SK-MEL-5 (cell line): ENCODE data around the gene FRAS1. TPM values are rescaled to one million over a fixed set of nuclear protein-coding genes. Genes with fewer than 3 reads are reported as not detected.
"Not testable (repeated sequence)": the region's sequence is repeated elsewhere in the genome, so short reads cannot be mapped to it uniquely, and the experiment has no call there.

Experiments used
- DNase-seq: peaks from one replicate; pipeline ENCODE4 v3.0.0-alpha.2; 2016; ENCODE audit warnings: low read depth, low spot score
- in situ Hi-C: cut with HindIII; loops from 2 replicates; pipeline ENCODE4 v1.10.0; 2016; ENCODE audit warnings: low sequenced_read_pairs, high pct_unique_total_duplicates, low pct_unique_long_range_greater_than_20kb
- total RNA-seq: library from RNA; depleted of rRNA; stranded (reverse); fragments of >200 nt; shearing (Covaris generic); gene quantifications from 2 replicates; pipeline ENCODE4 v1.2.3, GENCODE V29; 2014

Gene FRAS1
- total RNA-seq, 1 experiment from 2014 or later = 0.24 TPM

DNA sequence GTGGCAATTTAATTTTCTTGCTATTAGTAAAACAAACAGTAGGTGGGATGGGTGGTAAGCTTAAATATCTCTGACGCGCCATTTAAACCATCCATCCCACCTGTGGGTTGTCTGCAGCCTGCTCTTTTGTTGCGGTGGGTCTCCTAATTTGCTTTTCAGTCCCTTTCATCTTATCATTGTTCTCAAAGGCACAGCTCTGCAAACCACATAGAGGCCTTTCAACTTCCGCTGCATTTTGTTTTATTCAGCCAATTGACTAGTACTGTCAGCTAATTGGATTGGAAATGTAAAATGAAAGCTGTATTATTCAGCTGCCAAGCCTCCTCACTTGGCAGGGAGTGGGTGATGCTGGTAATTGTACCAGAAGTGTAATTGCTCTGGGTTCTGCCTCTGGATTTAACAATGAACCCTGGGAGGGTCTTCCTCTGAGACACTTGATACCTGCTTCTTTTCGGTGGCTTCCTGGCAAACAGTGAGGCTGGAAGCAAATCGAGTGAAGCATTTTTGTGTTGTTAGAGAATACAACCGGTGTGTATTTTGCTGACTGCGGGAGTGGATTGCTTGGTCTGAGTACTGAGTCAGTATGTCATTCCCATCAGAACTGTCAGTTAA lies 165.6 kb downstream of the FRAS1 start:
- no peak for DNase-seq
- in situ Hi-C loops = no loop called here

DNA sequence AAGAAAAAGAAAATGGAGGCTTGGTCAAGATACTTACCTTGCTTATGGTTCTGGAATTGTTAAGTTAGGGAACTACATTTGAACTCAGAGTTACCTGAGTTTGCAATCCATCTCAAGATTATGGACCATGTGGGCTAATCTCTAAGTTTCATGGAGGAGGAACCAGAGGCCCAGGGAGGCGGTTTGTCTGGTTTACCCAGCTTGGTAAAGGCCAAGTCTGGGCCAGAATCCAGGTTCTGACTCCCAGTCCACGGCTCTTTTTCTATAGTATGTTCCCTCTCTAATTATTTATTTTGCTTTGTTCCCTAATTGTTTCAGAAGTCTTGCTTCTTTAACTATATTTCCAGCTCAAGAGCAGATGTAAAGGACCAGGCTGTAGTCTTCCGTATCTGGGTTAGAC lies 168.1 kb downstream of the FRAS1 start:
- in situ Hi-C loops = no loop called here
- DNase-seq = no peak

DNA sequence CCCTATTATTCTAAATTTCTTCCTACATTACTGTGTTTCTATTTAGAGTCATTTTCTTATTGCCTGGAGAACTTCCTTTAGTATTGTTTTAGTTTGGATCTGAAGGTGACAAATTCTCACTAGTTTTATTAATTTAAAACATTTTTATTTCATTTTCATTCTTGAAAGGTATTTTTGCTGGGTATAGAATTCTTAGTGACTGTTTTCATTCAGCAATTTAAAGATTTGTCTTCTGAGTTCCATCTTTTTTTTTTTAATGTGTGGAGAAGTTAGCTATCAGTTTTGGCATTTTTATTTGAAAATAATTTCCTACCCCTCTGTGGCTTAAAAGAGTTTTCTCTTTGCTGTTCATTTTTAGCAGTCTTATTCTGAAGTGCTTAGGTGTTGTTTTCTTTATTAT lies 169.2 kb downstream of the FRAS1 start:
- in situ Hi-C loops = no loop called here
- no peak for DNase-seq

DNA sequence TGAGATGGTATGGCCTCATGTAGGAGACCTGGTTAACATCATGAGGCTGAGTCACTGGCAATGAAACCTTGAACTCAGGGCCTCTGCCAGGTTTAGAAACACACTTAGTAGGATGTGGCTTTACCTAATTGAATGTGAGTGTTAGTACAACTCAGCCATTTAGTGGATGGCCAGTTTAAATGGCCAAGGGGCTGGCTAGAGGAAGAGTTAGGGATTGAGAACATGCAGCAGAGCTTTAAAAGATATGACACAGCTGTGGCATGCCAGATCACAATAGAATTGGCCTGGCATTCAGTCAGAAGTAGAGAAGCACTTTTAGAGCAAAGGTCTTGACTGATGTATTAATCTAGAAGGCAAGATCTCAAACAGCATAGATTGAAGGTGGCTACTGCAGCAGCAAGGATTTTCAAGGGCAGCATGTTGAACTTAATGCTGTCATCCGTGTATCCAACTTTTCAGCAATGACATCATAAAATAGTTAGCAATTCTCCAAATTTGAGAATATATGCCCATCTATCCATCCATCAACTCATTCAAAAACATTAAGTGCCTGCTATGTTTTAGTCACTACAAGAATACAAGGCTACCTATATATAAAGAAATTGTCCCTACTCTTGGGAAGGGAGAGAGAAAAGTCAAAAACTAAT lies 170.4 kb downstream of the FRAS1 start:
- DNase-seq = no peak
- in situ Hi-C loops = no loop called here

DNA sequence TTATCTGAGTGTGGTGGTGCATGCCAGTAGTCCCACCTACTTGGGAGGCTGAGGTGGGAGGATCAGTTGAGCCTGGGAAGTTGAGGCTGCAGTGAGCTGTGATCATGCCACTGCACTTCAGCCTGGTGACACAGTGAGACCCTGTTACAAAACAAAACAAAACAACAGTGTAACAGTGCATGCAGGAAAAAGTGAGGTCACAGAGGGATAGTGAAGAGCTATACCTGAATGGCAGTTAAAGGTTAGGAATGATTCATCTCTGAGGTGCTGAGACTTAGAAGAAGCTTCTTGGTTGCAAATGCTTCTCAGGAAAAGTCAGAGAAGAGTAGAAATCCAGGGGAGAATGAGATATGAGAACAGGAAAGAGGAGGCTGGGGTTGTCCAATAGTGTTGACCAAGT lies 178.7 kb downstream of the FRAS1 start:
- DNase-seq = no peak
- in situ Hi-C loops = no loop called here

DNA sequence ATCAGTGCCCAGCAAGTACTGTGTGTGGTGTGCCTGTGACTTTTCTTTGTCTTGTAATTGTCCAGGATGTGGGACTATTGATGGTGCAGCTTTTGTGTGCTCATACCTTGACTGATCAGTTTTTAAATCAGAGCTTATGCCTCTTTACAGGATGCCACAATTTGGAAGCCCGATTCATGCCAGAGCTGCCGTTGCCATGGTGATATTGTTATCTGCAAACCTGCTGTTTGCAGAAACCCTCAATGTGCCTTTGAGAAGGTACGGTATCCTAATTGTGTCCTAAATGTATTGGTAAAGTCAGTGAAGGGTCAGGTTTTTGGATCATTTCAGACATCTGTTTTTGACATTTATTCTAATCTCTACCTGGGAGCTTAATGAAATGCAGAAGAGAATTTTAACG lies 180.2 kb downstream of the FRAS1 start:
- DNase-seq = no peak
- in situ Hi-C loops = no loop called here

DNA sequence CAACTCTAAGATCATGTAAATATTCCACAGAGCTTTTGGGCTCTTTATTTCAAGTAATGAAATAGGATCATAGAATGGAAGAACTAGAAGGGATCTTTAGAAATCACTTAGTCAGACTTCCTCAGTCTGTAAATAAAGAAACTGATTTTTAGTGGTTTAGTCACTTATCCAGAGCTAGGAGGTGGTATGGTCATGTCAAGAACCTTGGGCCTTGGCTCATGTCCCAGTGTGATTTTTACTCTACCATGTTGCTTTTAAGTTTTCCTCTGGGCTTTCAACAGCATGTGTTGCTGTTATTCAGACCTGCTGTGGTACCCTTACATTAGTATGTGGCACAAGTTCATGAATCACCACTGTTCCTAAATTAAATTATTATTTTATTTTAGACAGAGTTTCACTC lies 184.9 kb downstream of the FRAS1 start:
- in situ Hi-C loops = no loop called here
- DNase-seq = no peak

DNA sequence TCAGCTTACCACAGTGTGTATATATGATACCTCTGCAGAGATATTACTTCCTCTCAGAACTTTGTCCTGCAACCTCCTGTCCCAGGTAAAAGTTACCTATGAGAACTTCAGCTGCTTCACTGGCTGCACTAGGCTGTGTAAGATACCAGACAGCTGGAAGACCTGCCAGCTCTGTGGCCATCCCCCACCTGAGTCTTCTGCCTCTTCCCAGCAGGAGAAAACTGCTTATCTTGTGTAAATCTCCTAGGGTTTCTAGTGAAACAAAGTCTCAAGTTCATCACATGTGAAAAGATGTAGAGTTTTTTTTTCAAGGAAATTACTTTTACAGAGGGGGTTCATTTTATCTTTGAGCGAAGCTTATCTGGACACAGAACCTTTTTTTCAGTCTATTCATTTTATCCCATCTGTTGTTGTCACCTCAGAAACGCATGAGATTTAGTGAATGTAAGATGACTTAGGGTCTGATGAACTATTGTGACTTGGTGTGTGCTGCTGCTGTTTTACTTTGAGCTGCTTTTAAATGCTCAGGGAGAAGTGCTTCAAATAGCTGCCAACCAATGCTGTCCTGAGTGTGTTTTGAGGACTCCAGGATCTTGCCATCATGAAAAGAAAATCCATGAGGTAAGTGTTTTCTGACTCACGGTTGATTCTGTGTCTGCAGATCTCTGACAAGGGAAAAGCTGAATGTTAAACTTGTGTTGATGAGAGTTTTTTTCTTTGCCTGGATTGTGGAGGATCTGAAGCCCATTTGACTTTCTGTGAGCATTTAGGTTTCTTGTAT lies 187.8 kb downstream of the FRAS1 start:
- in situ Hi-C loops = no loop called here
- DNase-seq = no peak

DNA sequence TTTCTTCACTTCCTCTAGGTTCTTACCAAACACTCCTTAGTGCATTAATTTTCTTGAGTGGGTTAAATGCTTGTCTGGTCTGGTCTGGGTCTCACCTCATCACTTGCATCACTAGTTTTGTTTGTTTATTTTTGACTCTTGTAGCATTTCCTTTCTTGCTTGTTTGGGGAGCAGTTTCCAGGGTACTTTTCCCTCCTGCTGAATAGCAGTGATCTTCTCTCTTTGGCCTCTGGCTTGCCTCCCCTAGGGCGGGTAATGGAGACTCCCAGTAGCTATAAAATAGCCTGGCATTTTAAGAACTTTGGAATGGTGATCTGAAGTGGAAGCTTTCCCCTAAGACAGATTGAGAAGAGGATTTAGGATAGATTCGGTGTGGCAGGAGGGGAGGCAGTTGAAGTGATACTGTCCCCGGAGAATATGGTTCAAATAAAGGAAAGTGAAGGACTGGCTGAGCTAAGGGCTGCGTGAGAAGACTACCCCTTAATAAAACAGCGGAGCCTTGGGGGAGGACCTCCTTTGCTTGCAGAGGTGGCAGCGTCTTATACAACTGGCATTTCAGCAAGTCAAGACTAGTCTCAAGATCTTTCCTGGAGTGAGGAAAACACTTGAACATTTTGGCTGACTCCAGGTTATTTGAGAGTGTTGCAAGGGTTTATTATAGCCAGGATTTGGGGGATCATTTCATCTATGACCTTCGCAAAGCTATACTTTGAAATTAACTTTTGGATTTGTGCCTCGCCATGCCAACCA lies 190.6 kb downstream of the FRAS1 start:
- no peak for DNase-seq
- in situ Hi-C loops = no loop called here

DNA sequence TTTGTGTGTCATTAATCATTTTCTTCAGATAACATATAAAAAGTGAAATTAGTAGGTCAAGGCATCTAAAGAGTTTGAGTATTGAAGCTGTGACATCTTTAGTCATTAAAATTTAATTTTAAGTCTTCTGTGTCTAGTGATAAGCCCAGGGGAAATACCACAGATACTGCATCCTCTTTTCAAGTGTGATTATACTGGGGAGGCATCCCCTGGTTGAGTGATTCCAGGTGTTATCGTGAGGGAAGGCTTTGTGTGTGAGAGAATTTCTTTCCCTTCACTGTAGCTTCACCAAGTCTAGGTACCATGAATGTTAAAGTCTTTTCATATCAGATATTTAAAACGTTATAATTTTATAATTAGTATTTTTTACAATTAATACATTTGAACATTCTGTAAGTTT lies 193.4 kb downstream of the FRAS1 start:
- no peak for DNase-seq
- in situ Hi-C loops = no loop called here

DNA sequence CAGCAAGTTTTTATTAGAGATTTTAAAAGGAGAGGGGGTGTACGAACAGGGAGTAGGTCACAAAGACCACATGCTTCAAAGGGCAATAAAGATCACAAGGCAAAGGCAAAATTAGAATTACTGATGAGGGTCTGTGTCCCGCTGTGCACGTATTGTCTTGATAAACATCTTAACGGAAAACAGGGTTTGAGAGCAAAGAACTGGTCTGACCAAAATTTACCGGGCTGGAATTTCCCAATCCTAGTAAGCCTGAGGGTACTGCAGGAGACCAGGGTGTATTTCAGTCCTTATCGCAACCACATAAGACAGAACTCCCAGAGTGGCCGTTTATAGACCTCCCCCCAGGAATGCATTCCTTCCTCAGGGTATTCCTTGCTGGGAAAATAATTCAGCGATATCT lies 195.7 kb downstream of the FRAS1 start:
- in situ Hi-C loops, DNase-seq: not testable (repeated sequence)

DNA sequence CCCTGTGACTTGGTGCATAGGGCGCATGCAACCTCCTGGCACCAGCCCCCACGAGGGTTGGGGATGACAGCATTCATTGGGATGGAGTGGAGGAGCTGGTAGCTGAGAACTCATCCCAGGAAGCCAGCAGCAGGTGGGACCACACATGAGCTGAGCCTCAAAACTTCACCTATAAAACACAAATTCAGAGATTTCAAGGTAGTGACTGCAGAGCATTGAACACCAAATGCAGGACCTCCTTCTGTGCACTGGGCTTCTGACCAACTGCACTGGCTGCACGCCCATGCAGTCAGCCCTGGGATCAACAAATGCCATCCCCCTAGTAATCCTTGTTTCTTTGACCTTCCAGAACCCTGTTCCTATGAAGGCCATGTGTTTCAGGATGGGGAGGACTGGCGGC lies 197.8 kb downstream of the FRAS1 start:
- DNase-seq = no peak
- in situ Hi-C loops = no loop called here

DNA sequence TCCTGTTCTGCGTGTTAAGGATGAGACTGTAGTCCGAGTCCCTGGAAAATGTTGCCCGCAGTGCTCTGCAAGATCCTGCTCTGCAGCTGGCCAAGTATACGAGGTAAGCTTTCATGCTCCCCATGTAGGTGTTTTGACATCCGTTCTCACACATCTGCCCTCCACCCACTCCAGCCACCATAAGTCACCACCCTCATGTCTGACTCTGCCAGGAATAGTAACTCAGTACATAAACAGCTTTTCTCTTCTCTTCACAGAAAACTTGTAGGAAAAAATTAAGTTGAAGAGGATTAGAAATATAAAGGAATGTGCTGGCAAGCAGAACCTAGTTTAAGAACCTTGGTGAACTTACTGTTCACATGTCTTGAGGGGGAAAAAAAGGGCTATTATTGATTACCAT lies 207.9 kb downstream of the FRAS1 start:
- in situ Hi-C loops = no loop called here
- DNase-seq = no peak

DNA sequence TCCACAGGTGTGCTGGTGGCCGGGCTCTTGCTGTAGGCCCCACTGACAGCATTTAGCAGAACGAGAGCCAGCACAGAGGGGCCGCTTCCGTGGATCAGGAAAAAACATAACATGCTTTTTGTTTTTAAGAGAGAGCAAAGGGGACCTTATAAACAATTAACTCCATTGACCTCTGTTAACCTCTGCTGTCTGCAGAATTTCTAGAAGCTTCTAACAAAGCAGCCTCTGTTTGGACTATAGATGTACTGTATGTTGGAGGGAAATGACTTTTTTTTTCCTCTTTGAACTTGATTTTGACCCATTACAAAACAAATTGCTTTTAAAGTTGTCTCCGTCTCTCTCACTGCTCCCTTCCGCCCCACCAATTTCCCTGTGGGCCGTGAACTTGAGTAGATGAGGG lies 210.7 kb downstream of the FRAS1 start:
- in situ Hi-C loops = no loop called here
- DNase-seq = peak; percentile 12

DNA sequence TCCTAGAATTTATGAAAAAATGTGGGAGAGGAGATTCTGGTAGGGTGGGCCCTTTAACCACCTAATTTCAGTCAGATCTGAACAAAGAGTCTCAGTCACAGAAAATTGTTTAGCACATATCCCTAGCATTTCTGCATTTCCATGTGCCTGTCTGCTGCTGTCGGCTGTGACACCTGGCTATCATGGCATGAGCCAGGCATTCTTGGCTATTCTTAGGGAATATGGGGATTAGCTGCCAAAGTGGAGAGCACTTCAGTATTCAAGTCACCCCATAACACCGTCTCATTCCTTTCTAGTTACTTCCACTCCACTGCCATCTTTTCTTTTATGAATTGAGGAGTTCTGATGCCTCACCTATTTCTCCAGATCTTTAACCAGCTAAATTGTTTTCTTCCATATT lies 211.5 kb downstream of the FRAS1 start:
- DNase-seq = no peak
- in situ Hi-C loops = no loop called here

DNA sequence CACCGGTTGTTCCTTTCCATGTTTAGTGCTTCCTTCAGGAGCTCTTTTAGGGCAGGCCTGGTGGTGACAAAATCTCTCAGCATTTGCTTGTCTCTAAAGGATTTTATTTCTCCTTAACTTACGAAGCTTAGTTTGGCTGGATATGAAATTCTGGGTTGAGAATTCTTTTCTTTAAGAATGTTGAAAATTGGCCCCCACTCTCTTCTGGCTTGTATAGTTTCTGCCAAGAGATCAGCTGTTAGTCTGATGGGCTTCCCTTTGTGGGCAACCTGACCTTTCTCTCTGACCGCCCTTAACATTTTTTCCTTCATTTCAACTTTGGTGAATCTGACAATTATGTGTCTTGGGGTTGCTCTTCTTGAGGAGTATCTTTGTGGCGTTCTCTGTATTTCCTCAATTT lies 218.3 kb downstream of the FRAS1 start:
- in situ Hi-C loops, DNase-seq: not testable (repeated sequence)

DNA sequence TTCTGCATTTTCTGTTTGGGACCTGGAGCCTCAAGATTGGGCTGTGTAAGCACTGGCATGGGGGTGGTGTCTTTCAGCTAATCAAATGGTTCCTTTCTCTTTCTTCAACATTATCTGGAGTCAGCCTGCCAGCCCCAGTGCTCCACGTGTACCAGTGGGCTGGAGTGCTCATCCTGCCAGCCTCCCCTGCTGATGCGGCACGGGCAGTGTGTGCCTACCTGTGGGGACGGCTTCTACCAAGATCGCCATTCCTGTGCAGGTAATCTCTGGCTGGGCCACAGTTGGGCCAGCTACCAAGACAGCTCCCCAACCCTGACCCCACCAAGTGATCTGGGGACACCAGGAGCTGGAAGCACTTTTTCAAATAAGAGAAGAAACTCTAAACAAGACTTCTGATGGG lies 229.2 kb downstream of the FRAS1 start:
- in situ Hi-C loops = no loop called here
- DNase-seq = no peak

DNA sequence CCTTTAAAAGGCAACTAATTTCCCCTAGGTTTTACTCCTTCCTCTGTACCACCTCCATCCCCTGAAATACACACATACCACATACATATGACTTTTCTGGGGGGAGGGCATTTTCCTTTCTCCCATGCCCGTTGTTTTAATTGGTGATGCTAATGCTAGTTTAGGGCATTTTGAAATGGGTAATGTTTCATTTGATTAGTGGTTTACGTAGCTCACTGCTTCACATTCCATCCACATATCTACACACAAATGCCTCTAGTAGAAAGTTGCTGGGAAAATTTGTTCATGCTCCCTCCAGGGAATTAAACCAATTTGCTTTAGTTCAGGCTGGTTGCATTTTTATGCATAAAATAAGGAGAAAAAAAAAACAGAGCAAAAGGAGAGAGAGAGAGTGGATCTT lies 231.2 kb downstream of the FRAS1 start:
- no peak for DNase-seq
- in situ Hi-C loops = no loop called here
